ENCODE results near the gene TSPEAR.

DNA sequence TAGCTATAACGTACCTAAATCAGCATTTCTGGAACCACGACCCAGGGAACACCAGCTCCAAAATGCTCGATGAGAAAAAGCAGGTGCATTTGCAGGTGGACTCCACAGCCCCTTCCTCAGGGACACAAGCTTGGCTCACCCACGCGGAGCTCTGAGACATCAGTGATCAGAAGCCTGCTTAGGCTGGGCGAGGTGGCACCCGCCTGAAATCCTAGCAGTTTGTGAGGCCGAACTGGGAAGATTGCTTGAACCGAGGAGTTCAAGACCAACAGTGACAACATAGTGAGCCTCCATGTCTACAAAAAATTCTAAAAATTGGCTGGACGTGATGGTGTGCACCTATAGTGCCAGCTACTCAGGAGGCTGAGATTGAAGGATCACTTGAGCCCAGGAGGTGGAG, 2.5 kb upstream of the TSPEAR start:
- TF ChIP-seq SP1 (IDR thresholded peaks at IDR 0.05) (no peak), PKNOX1 (IDR thresholded peaks at IDR 0.05) (no peak), L3MBTL2 (conservative IDR thresholded peaks at IDR 0.05) (no peak), ZNF384 (IDR thresholded peaks at IDR 0.05) (no peak), FOXK2 (IDR thresholded peaks at IDR 0.05) (no peak), HDGF (IDR thresholded peaks at IDR 0.05; ENCODE audit: borderline replicate concordance) (no peak), FOXM1 (IDR thresholded peaks at IDR 0.05; ENCODE audit: borderline replicate concordance) (no peak), BHLHE40 (IDR thresholded peaks at IDR 0.05; ENCODE audit: borderline replicate concordance) (no peak), SUZ12 (IDR thresholded peaks at IDR 0.05) (no peak)

All from HEK293T (cell line).